Measurements from ENCODE around the gene NSL1.

The NSL1 gene

DNA sequence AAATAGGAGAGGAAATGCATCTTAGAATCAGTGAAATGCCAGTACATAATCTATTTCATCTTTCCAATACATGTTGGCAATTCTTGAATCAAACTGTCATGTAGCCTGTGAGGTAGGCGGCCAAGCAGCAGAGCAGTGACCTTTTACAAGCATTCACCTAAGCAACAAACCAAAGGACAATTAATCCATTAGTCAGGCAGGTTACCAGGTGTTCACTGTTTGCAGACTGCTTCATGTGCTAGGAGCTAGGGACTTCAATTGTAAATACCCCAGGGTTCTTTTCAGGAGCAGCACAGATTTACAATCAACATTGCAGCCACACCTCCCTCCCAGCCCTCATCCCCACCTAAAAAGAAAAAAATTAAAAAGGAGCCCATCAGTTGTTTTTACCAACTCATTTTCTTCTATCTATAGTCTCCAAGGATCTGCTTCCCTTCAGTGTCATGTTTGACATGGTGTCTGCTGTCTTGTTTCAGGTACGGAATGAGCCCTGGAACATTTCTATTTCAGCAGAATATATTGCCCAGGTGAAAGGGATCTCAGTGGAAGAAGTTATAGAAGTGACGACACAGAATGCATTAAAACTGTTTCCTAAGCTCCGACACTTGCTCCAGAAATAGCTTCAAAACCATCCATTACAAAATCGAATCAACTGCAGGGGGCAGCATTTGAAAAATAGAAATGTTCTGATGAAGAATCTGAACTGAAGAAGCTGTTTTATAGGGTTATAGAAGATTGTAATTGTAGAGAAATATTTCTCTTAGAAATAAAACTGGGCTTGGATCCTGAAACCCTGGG is 23.2 kb upstream of the NSL1 start:
- TF ChIP-seq, protein P1, sequence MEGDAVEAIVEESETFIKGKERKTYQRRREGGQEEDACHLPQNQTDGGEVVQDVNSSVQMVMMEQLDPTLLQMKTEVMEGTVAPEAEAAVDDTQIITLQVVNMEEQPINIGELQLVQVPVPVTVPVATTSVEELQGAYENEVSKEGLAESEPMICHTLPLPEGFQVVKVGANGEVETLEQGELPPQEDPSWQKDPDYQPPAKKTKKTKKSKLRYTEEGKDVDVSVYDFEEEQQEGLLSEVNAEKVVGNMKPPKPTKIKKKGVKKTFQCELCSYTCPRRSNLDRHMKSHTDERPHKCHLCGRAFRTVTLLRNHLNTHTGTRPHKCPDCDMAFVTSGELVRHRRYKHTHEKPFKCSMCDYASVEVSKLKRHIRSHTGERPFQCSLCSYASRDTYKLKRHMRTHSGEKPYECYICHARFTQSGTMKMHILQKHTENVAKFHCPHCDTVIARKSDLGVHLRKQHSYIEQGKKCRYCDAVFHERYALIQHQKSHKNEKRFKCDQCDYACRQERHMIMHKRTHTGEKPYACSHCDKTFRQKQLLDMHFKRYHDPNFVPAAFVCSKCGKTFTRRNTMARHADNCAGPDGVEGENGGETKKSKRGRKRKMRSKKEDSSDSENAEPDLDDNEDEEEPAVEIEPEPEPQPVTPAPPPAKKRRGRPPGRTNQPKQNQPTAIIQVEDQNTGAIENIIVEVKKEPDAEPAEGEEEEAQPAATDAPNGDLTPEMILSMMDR (IDR thresholded peaks at IDR 0.05; ENCODE audit: low read depth, low read length, missing control alignments): no peak
- DNase-seq (ENCODE audit: low read depth): no peak
- no peak overlapping the region for H3K4me3 ChIP-seq (ENCODE audit: low read depth, low read length)
- in situ Hi-C loops (cut with HindIII; ENCODE audit: low sequenced_read_pairs): no loop called here

GRCh38 chr1:212805767-212806166 is 14.2 kb upstream of the NSL1 start:
- in situ Hi-C loops (cut with HindIII; ENCODE audit: low sequenced_read_pairs): no loop called here
- no peak overlapping the region for H3K4me3 ChIP-seq (ENCODE audit: low read depth, low read length)
- TF ChIP-seq, protein P1 (IDR thresholded peaks at IDR 0.05; ENCODE audit: low read depth, low read length, missing control alignments): no peak
- DNase-seq (ENCODE audit: low read depth): no peak

DNA sequence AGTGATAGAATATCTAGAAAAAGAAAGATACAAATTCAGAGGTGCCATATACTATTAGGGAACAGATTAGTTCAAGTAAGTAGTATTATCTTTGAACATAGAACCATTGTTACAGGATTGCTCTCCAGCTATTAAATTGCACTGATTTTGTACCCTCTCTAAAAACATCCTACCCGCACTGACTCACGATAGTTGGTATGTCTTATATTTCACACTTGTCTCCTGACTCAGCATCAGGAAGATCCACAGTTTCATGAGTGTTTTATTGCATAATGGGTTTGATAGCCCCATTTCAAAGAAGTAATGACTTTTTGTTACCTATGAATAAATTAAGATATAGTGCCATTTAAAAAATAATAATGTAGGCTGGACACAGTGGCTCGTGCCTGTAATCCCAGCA is 6.1 kb upstream of the NSL1 start:
- in situ Hi-C loops (cut with HindIII; ENCODE audit: low sequenced_read_pairs): no loop called here
- no peak overlapping the region for H3K4me3 ChIP-seq (ENCODE audit: low read depth, low read length)
- TF ChIP-seq, protein P1 (IDR thresholded peaks at IDR 0.05; ENCODE audit: low read depth, low read length, missing control alignments): no peak
- no peak for DNase-seq (ENCODE audit: low read depth)

GRCh38 chr1:212794561-212795014 is 3.0 kb upstream of the NSL1 start:
- TF ChIP-seq, protein P1 (IDR thresholded peaks at IDR 0.05; ENCODE audit: low read depth, low read length, missing control alignments): no peak
- in situ Hi-C loops (cut with HindIII; ENCODE audit: low sequenced_read_pairs): no loop called here
- no peak overlapping the region for H3K4me3 ChIP-seq (ENCODE audit: low read depth, low read length)
- no peak for DNase-seq (ENCODE audit: low read depth)

- in situ Hi-C loops (cut with HindIII; ENCODE audit: low sequenced_read_pairs): no loop called here
- DNase-seq (ENCODE audit: low read depth): no peak
- peak overlapping the region; percentile 96 for H3K4me3 ChIP-seq (ENCODE audit: low read depth, low read length)
- TF ChIP-seq, protein P1 (IDR thresholded peaks at IDR 0.05; ENCODE audit: low read depth, low read length, missing control alignments): no peak
Observed at GRCh38 chr1:212792396-212792908, 875 bp upstream of the NSL1 start.

- in situ Hi-C loops (cut with HindIII; ENCODE audit: low sequenced_read_pairs): no loop called here
- DNase-seq (ENCODE audit: low read depth): no peak
- H3K4me3 ChIP-seq (ENCODE audit: low read depth, low read length): peak overlapping the region; percentile 96
- TF ChIP-seq, protein P1 (IDR thresholded peaks at IDR 0.05; ENCODE audit: low read depth, low read length, missing control alignments): no peak
Observed at GRCh38 chr1:212791261-212791675, 309 bp downstream of the NSL1 start.

Data from astrocyte of the cerebellum (primary cell).